Cardiac septum (tissue), 1 donor: ENCODE data around the gene CDRT15L2. TPM values are rescaled to one million over a fixed set of nuclear protein-coding genes. Genes with fewer than 3 reads are reported as not detected.
"Not testable (repeated sequence)": the region's sequence is repeated elsewhere in the genome, so short reads cannot be mapped to it uniquely, and the experiment has no call there.

Experiments
- DNase-seq: peaks from one replicate; pipeline ENCODE4 v3.0.0-alpha.2; 2020; ENCODE audit warnings: low spot score
- intact Hi-C: fragments of 100-400 bp; cut with DNase I; formaldehyde crosslinking; loops from one replicate; pipeline ENCODE4 v1.14.0; 2022
- long read RNA-seq: library from polyadenylated mRNA; unstranded; transcript quantifications from one replicate; pipeline ENCODE4 v2.0.0, GENCODE V29; 2021
- total RNA-seq: library from RNA; stranded (reverse); fragmentation: NEBNext Ultra II Directional; extraction: Animal tissue kit (Norgen Biotek cat#: 25700); gene quantifications from one replicate; pipeline ENCODE4 v1.2.1, GENCODE V29; 2021
- donor health status: DM: no; HTN: no; CAD: no.

The CDRT15L2 gene
- not detected for total RNA-seq
- long read RNA-seq: 0 reads

GRCh38 chr17:20579424-20579823 is at the start of gene CDRT15L2:
TSS of gene CDRT15L2 (plus strand) at chr17:20579724. CDS start at chr17:20579744, 20 bp downstream.
- intact Hi-C loops, DNase-seq: not testable (repeated sequence)

GRCh38 chr17:20530104-20530503 is 49.4 kb upstream of the CDRT15L2 start:
- intact Hi-C loops, DNase-seq: not testable (repeated sequence)

- DNase-seq: not testable (repeated sequence)
These were observed 46.9 kb upstream of the CDRT15L2 start for GRCh38 chr17:20532544-20533090.

GRCh38 chr17:20533206-20533605 is 46.3 kb upstream of the CDRT15L2 start:
- DNase-seq, intact Hi-C loops: not testable (repeated sequence)

More at GRCh38 chr17:20532544-20533090, 46.9 kb upstream of the CDRT15L2 start:
- intact Hi-C loops: not testable (repeated sequence)

- intact Hi-C loops, DNase-seq: not testable (repeated sequence)
These were observed 44.6 kb upstream of the CDRT15L2 start for GRCh38 chr17:20534711-20535550.

GRCh38 chr17:20540414-20540813 is 39.1 kb upstream of the CDRT15L2 start:
- intact Hi-C loops, DNase-seq: not testable (repeated sequence)

GRCh38 chr17:20540865-20541264 is 38.7 kb upstream of the CDRT15L2 start:
- intact Hi-C loops, DNase-seq: not testable (repeated sequence)

- DNase-seq, intact Hi-C loops: not testable (repeated sequence)
These were observed 37.5 kb upstream of the CDRT15L2 start for GRCh38 chr17:20541853-20542546.

GRCh38 chr17:20547923-20548322 is 31.6 kb upstream of the CDRT15L2 start:
- intact Hi-C loops: not testable (repeated sequence)

GRCh38 chr17:20552920-20553319 is 26.6 kb upstream of the CDRT15L2 start:
- intact Hi-C loops: not testable (repeated sequence)

More at GRCh38 chr17:20547923-20548322, 31.6 kb upstream of the CDRT15L2 start:
- not testable (repeated sequence) for DNase-seq

GRCh38 chr17:20554728-20555127 is 24.8 kb upstream of the CDRT15L2 start:
- intact Hi-C loops, DNase-seq: not testable (repeated sequence)

More at GRCh38 chr17:20552920-20553319, 26.6 kb upstream of the CDRT15L2 start:
- DNase-seq: not testable (repeated sequence)

GRCh38 chr17:20555135-20556010 is 24.2 kb upstream of the CDRT15L2 start:
- intact Hi-C loops: not testable (repeated sequence)

GRCh38 chr17:20558096-20558495 is 21.4 kb upstream of the CDRT15L2 start:
- DNase-seq, intact Hi-C loops: not testable (repeated sequence)

More at GRCh38 chr17:20555135-20556010, 24.2 kb upstream of the CDRT15L2 start:
- DNase-seq: not testable (repeated sequence)

GRCh38 chr17:20559018-20559417 is 20.5 kb upstream of the CDRT15L2 start:
- intact Hi-C loops, DNase-seq: not testable (repeated sequence)

GRCh38 chr17:20562587-20562986 is 16.9 kb upstream of the CDRT15L2 start:
- intact Hi-C loops: no loop called here
- no peak for DNase-seq

- DNase-seq, intact Hi-C loops: not testable (repeated sequence)
These were observed 14.3 kb upstream of the CDRT15L2 start for GRCh38 chr17:20565245-20565644.

GRCh38 chr17:20565711-20566110 is 13.8 kb upstream of the CDRT15L2 start:
- intact Hi-C loops: no loop called here
- DNase-seq: no peak

- intact Hi-C loops, DNase-seq: not testable (repeated sequence)
These were observed 12.8 kb upstream of the CDRT15L2 start for GRCh38 chr17:20566736-20567135.

GRCh38 chr17:20567421-20567820 is 12.1 kb upstream of the CDRT15L2 start:
- intact Hi-C loops, DNase-seq: not testable (repeated sequence)
